Trophoblast cell (in vitro differentiated cells and primary cell): ENCODE measurements around the gene FBXL17.
A peak's percentile ranks its signal among the peaks of the same experiment; 100 is the strongest.

Experiments
- DNase-seq, 2 donors: peaks; one replicate each; pipeline ENCODE4 v3.0.0-alpha.2; 2016
- H2AFZ ChIP-seq: 2 replicates; pipeline ENCODE4 v1.6.1; 2013; ENCODE audit warnings: low read length, moderate library complexity, mild to moderate bottlenecking; ENCODE audit not compliant: insufficient read depth, poor library complexity
- H2AK5ac ChIP-seq: 2 replicates; pipeline ENCODE4 v1.6.1; 2013; ENCODE audit warnings: mild to moderate bottlenecking, low read length
- H2BK120ac ChIP-seq: 2 replicates; pipeline ENCODE4 v1.6.1; 2013; ENCODE audit warnings: low read length, mild to moderate bottlenecking, moderate library complexity; ENCODE audit not compliant: insufficient read depth, poor library complexity
- H2BK12ac ChIP-seq: 2 replicates; pipeline ENCODE4 v1.6.1; 2013; ENCODE audit warnings: mild to moderate bottlenecking, low read length, moderate library complexity
- H2BK5ac ChIP-seq: 2 replicates; pipeline ENCODE4 v1.6.1; 2013; ENCODE audit warnings: low read length, low read depth, moderate library complexity, mild to moderate bottlenecking; ENCODE audit not compliant: poor library complexity
- H3K14ac ChIP-seq: 2 replicates; pipeline ENCODE4 v1.6.1; 2013; ENCODE audit warnings: mild to moderate bottlenecking, low read length
- H3K18ac ChIP-seq: 2 replicates; pipeline ENCODE4 v1.6.1; 2013; ENCODE audit warnings: mild to moderate bottlenecking, low read length
- H3K23ac ChIP-seq: 2 replicates; pipeline ENCODE4 v1.6.1; 2013; ENCODE audit warnings: low read length
- H3K27ac ChIP-seq: 2 replicates; pipeline ENCODE4 v1.5.1; 2013; ENCODE audit warnings: low read depth, mild to moderate bottlenecking, inconsistent platforms, low read length, moderate library complexity
- H3K27me3 ChIP-seq: 2 replicates; pipeline ENCODE4 v1.6.1; 2013; ENCODE audit warnings: inconsistent platforms, mild to moderate bottlenecking, low read length, moderate library complexity; ENCODE audit not compliant: insufficient read depth
- H3K36me3 ChIP-seq, 2 experiments: 1 replicate in 1 of 2; 2 replicates in 1 of 2; pipeline ENCODE4 v1.6.1; 2013; ENCODE audit warnings: low read length in 2 of 2, mild to moderate bottlenecking in 2 of 2, moderate library complexity in 1 of 2; ENCODE audit not compliant: insufficient read depth in 2 of 2, control insufficient read depth in 1 of 2
- H3K4ac ChIP-seq: 2 replicates; pipeline ENCODE4 v1.6.1; 2013; ENCODE audit warnings: low read depth, mild to moderate bottlenecking, low read length, moderate library complexity
- H3K4me1 ChIP-seq, 2 experiments: 1 replicate in 1 of 2; 2 replicates in 1 of 2; pipeline ENCODE4 v1.6.1; 2013; ENCODE audit warnings: low read length in 2 of 2, mild to moderate bottlenecking in 2 of 2, moderate library complexity in 1 of 2; ENCODE audit not compliant: insufficient read depth in 2 of 2, control insufficient read depth in 1 of 2
- H3K4me2 ChIP-seq: 2 replicates; pipeline ENCODE4 v1.6.1; 2013; ENCODE audit warnings: inconsistent platforms, mild to moderate bottlenecking, low read length, moderate library complexity
- H3K4me3 ChIP-seq: 2 replicates; pipeline ENCODE4 v1.5.1; 2013; ENCODE audit warnings: mild to moderate bottlenecking, low read depth, low read length, inconsistent platforms
- H3K79me1 ChIP-seq: one replicate; pipeline ENCODE4 v1.6.1; 2013; ENCODE audit warnings: low read length
- H3K79me2 ChIP-seq: 2 replicates; pipeline ENCODE4 v1.6.1; 2013; ENCODE audit warnings: low read length, mild to moderate bottlenecking; ENCODE audit not compliant: control insufficient read depth, insufficient read depth, poor library complexity
- H3K9ac ChIP-seq: 2 replicates; pipeline ENCODE4 v1.6.1; 2013; ENCODE audit warnings: mild to moderate bottlenecking, low read length
- H3K9me3 ChIP-seq: 2 replicates; pipeline ENCODE4 v1.6.1; 2013; ENCODE audit warnings: low read depth, mild to moderate bottlenecking, control low read depth, inconsistent platforms, low read length; ENCODE audit not compliant: insufficient read depth
- H4K12ac ChIP-seq: 2 replicates; pipeline ENCODE4 v1.6.1; 2013; ENCODE audit warnings: low read depth, mild to moderate bottlenecking, low read length, moderate library complexity
- H4K8ac ChIP-seq: 2 replicates; pipeline ENCODE4 v1.6.1; 2013; ENCODE audit warnings: low read depth, mild to moderate bottlenecking, low read length, moderate library complexity
- H4K91ac ChIP-seq: one replicate; pipeline ENCODE4 v1.6.1; 2013; ENCODE audit warnings: low read depth, mild to moderate bottlenecking, low read length, moderate library complexity
- whole genome bisulfite sequencing: extraction: QIAGEN DNeasy Blood & Tissue Kit; methylation state at CpG from one replicate; pipeline ENCODE4 v1.1.7; 2013; ENCODE audit warnings: missing lambda C conversion rate; ENCODE audit not compliant: insufficient read length, insufficient coverage; ENCODE audit errors: extremely low coverage; 5-methylcytosine and 5-hydroxymethylcytosine counted together

The FBXL17 gene

DNA sequence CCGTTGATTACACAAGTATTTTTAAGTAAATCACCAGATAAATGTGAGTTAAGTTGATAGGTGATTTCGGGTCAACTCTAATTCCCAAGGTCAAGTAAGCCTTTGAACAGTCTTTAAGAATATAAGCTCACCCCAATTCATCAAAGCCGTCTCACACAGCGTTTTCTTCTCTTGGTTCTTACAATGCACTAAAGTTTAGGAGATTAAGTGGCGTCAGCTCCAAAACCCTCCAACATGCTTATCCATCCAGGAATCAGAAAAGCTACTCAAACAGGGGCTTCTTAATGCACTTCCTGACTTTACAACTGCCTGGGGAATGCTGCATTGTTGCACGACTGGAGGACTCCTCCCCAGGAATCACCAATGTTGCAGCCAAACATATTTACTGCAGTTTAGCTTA is 505.0 kb downstream of the FBXL17 start:
- WGBS = no CpG with 5 or more reads among the region's 6 CpGs
- H4K8ac ChIP-seq = no peak overlapping the region
- no peaks in the 10 kb centered on the region for H3K9me3 ChIP-seq
- H2BK12ac ChIP-seq = no peak overlapping the region
- no peak overlapping the region for H2BK5ac ChIP-seq
- no peak overlapping the region for H3K18ac ChIP-seq
- H3K4ac ChIP-seq = no peak overlapping the region
- no peak overlapping the region for H2AK5ac ChIP-seq
- H3K79me2 ChIP-seq = no peaks in the 10 kb centered on the region
- no peak overlapping the region for H3K4me2 ChIP-seq
- H3K9ac ChIP-seq = no peak overlapping the region
- no peak overlapping the region for H2AFZ ChIP-seq
- no peak overlapping the region for H3K4me3 ChIP-seq
- peaks cover 0 to 2% of the 10 kb centered on the region in 2 experiments for H3K4me1 ChIP-seq
- H3K27me3 ChIP-seq = no peaks in the 10 kb centered on the region
- H3K36me3 ChIP-seq = no peaks in the 10 kb centered on the region
- H4K12ac ChIP-seq = no peak overlapping the region
- H2BK120ac ChIP-seq = no peak overlapping the region
- DNase-seq = no peak
- no peak overlapping the region for H4K91ac ChIP-seq
- no peak overlapping the region for H3K14ac ChIP-seq
- H3K79me1 ChIP-seq = no peaks in the 10 kb centered on the region
- no peak overlapping the region for H3K27ac ChIP-seq
- no peak overlapping the region for H3K23ac ChIP-seq

DNA sequence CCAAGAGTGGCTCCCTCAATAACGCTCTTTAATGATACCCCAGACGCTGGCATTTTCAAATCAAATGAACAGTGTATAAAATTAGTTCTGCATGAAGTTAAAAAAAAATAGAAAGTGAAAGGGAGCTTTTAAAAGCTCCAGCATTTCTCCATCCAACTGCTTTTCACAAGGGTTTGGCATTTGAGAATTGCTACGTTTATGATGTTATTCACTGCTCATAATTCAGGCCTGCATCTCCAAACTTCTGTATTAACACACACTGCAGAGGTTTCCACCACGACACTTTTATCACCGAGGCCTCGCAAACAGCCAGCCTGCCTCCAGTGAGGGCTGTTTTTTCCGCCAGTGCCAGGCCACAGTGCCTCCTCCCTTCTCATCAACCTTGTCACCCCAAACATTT is 505.6 kb downstream of the FBXL17 start:
- H2BK120ac ChIP-seq = no peak overlapping the region
- no peaks in the 10 kb centered on the region for H3K27me3 ChIP-seq
- H2BK5ac ChIP-seq = no peak overlapping the region
- H4K91ac ChIP-seq = no peak overlapping the region
- no peak overlapping the region for H4K12ac ChIP-seq
- H3K4me2 ChIP-seq = no peak overlapping the region
- no peak overlapping the region for H3K23ac ChIP-seq
- no peak overlapping the region for H3K14ac ChIP-seq
- no peak overlapping the region for H4K8ac ChIP-seq
- WGBS = no CpG with 5 or more reads among the region's 7 CpGs
- H2AK5ac ChIP-seq = no peak overlapping the region
- peaks cover 0 to 2% of the 10 kb centered on the region in 2 experiments for H3K4me1 ChIP-seq
- H3K4me3 ChIP-seq = no peak overlapping the region
- no peaks in the 10 kb centered on the region for H3K79me1 ChIP-seq
- no peak overlapping the region for H3K4ac ChIP-seq
- no peak overlapping the region for H3K27ac ChIP-seq
- no peak overlapping the region for H3K18ac ChIP-seq
- no peak overlapping the region for H2AFZ ChIP-seq
- H3K9ac ChIP-seq = no peak overlapping the region
- H3K79me2 ChIP-seq = no peaks in the 10 kb centered on the region
- no peak for DNase-seq
- H3K9me3 ChIP-seq = peaks cover 2% of the 10 kb centered on the region
- H2BK12ac ChIP-seq = no peak overlapping the region
- H3K36me3 ChIP-seq = no peaks in the 10 kb centered on the region

GRCh38 chr5:107875833-107876232 is 506.1 kb downstream of the FBXL17 start:
- Histone ChIP-seq H4K8ac (no peak overlapping the region), H3K4me2 (no peak overlapping the region), H3K4me1 (peaks cover 0 to 2% of the 10 kb centered on the region in 2 experiments), H3K27me3 (no peaks in the 10 kb centered on the region), H3K4me3 (no peak overlapping the region), H3K9ac (no peak overlapping the region), H3K23ac (no peak overlapping the region), H4K12ac (no peak overlapping the region), H3K4ac (no peak overlapping the region), H3K9me3 (peaks cover 2% of the 10 kb centered on the region), H3K79me2 (no peaks in the 10 kb centered on the region), H2BK12ac (no peak overlapping the region), H3K79me1 (no peaks in the 10 kb centered on the region), H3K27ac (no peak overlapping the region), H2AK5ac (no peak overlapping the region), H2BK120ac (no peak overlapping the region), H2AFZ (no peak overlapping the region), H3K18ac (no peak overlapping the region), H2BK5ac (no peak overlapping the region), H4K91ac (no peak overlapping the region), H3K14ac (no peak overlapping the region), H3K36me3 (no peaks in the 10 kb centered on the region)
- DNase-seq = peak; percentile 66 to 78
- no CpG with 5 or more reads among the region's 9 CpGs for WGBS

DNA sequence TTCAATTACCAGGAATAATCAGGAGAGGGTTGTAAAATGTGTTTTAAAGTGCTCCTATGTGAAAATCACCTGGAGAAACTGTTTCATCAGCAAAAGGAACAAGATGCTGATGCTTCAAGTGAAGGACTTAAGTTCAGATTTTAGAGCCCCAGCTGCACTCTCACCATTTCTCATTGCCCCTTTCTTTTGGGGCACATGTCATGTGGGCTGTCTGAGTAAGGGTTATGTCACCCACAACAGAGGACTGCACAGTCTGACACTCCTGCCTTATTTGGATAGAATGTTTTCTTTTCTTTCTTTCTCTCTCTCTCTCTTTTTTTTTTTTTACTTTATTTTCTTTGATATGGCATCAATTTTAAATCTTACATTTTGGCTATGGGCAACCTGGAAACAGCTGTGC is 507.1 kb downstream of the FBXL17 start:
- H4K8ac ChIP-seq = no peak overlapping the region
- no peaks in the 10 kb centered on the region for H3K79me1 ChIP-seq
- no peak overlapping the region for H3K14ac ChIP-seq
- no peak overlapping the region for H3K4me3 ChIP-seq
- no peaks in the 10 kb centered on the region for H3K27me3 ChIP-seq
- no peak for DNase-seq
- no peaks in the 10 kb centered on the region for H3K79me2 ChIP-seq
- no peak overlapping the region for H4K12ac ChIP-seq
- no peak overlapping the region for H3K18ac ChIP-seq
- peaks cover 2% of the 10 kb centered on the region for H3K9me3 ChIP-seq
- no peak overlapping the region for H3K27ac ChIP-seq
- no peak overlapping the region for H3K4me2 ChIP-seq
- no peak overlapping the region for H3K4ac ChIP-seq
- no peak overlapping the region for H4K91ac ChIP-seq
- no peak overlapping the region for H2AFZ ChIP-seq
- no peak overlapping the region for H2AK5ac ChIP-seq
- no peak overlapping the region for H3K9ac ChIP-seq
- no peak overlapping the region for H3K23ac ChIP-seq
- peaks cover 0 to 2% of the 10 kb centered on the region in 2 experiments for H3K4me1 ChIP-seq
- H3K36me3 ChIP-seq = no peaks in the 10 kb centered on the region
- H2BK120ac ChIP-seq = no peak overlapping the region
- no peak overlapping the region for H2BK12ac ChIP-seq
- no peak overlapping the region for H2BK5ac ChIP-seq
